GM21576 (cell line): ENCODE results near the gene NHERF1.

ENCODE experiments used
- ATAC-seq: cut with Tn5 transposase; IDR thresholded peaks from one replicate; pipeline ENCODE4 v1.9.1; 2021; ENCODE audit warnings: mild to moderate bottlenecking, moderate library complexity; ENCODE audit not compliant: unreplicated experiment

NHERF1 gene

DNA sequence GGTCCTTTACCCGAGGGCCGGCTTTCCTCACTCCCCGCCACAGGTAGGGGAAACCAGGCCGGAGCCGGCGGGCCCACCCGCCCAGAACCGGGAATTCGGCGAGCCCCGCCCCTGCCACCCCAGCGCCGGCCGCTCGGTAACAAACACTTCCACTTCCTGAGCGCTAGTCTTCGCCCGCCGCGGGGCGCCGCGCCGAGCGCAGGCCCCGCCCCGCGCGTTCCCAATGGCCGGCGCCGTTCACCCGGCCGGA is 224 bp upstream of the NHERF1 start:
- no peak for ATAC-seq

DNA sequence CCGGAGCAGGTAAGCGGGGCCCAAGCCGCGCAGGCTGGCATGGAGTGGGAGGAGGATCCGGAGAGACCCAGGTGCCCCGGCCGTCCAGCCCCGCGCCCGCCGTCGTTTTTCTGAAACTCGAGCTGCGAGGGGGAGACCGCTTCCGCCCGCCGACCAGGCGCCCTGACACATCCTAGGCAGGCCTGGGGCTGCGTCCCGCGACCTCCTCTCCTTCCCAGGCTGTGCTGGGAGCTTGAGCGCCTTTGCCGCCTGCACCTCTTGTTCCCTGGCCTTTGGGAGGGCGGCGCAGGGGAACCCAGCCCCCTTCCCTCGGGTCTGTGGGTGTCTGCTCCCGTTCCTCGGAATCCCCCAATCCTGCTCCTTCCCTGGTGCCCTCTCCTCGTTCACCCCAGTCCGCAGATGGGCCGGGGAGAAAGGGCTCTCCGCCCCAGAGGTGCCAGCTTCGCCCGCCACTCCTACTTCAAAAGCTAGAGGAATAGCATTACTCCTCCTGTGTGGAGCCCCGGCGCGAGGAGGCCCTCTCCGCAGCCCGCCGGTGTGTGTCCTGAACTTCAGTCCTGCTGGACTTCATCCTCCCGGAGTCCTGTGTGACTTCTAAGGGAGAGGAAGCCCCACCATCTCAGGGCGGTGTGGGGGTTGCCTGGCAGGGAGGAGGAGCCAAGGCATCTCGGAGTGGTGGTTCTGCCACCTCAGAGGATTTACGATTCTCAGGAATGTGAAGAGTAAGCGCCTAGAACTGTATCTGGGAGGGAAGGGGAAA is 1.0 kb downstream of the NHERF1 start:
- ATAC-seq = no peak

DNA sequence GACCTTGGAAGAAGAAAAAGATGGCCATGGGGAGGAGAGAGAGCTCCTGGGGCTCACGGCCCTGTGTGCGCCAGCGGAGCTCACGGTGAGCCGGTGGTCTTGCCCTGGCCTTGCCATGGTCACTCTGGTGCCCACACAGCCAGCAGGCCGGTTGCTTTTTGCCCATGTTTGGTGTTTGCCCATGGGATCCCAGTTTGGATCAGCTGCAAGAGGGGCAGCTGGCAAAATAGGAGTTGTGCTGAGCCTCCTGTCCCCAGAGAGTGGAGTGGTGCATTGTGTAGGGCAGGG is 1.6 kb downstream of the NHERF1 start:
- ATAC-seq = no peak

DNA sequence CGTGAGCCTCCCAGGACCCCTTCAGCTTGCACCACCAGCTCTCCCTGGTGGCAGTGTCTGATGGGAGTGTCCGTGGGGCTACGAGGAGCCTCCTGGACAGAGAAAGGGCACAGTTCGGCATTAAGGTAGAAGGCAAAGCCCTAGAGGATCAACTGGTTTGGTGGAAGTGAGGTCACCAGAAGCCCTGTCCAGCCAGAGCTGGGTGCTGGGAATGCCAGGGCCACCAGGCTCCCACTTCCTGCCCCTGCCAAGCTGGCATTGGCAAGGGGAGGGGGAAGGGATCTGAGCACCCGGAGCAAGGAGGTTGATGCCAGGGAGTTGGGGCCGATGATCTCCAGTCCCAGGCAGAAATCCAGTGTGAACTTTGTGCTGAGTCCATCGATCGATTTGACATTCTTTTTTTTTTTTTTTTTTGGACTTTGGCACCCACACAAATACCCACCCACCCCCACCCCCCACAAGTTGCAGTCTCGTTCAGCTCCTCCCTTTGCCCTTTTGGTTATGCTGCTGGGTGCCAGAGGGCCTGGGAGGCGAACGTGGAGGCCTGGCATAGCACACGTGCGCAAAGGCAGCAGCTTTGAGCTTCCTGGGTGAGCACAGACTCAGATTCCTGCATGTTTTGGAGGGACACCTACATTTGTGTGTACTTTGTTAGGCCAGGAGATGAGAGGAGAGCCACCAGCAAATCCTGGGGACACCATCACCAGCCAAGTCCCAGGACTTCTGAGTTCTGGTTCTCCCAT is 2.1 kb downstream of the NHERF1 start:
- no peak for ATAC-seq

DNA sequence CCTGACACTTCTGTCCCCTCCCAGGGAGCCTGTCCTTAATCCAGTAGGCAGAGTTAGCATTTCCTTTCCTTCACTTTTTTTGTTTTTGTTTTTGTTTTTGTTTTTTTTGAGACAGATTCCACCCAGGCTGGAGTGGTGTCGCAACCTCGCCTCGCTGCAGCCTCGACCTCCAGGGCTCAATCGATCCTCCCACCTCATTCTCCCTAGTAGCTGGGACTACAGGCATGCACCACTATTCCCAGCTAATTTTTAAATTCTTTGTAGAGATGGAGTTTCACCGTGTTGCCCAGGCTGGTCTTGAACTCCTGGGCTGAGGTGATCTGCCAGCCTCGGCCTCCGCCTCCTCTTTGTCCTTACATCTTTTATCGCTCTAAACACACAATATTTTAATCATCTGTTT is 4.0 kb downstream of the NHERF1 start:
- no peak for ATAC-seq

DNA sequence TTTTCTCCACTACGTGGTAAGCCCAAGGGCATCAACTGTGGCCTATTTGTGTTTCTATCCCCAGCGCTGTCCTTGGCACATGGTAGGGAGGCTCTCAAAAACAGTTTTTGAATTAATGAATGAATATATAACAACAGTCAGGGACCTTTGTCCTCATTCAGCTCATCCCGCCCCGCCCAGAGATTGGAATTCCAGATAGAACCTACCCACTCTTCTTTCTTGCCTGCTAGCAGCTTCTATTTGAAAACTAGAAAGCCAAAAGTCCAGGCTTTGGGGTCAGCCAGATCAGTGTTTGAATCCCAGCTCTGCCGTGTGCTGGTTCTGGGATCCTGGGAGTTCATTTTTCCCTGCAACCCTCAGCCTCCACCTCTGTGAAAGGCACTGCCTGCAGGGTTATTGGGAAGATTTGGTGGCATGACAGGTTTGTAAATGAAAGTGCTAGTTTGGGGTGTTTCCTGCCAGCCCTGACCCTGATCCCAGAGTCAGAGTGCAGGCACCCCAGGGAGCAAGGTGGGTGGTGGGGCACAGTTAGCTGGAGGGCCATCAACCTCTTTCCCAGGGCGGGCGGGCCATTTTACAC is 4.5 kb downstream of the NHERF1 start:
- ATAC-seq = no peak

DNA sequence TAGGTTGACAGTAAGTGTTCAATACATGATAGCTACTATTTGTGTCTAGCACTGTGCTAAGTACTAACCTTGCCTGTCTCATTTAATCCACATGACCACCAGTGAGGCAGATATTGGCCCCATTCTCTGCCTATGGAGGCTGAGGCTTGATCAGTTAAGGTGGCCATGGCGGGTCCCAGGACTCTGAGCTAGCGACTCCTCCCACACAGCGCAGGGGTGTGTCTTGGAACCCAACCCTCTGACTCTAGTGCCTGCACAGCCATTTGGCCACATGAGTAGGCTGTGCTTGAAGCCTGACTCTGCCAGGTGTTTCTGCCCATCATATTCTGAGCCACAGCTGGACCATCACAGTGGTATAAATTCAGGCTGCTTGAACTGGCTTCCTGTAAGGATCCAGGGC is 6.4 kb downstream of the NHERF1 start:
- no peak for ATAC-seq

DNA sequence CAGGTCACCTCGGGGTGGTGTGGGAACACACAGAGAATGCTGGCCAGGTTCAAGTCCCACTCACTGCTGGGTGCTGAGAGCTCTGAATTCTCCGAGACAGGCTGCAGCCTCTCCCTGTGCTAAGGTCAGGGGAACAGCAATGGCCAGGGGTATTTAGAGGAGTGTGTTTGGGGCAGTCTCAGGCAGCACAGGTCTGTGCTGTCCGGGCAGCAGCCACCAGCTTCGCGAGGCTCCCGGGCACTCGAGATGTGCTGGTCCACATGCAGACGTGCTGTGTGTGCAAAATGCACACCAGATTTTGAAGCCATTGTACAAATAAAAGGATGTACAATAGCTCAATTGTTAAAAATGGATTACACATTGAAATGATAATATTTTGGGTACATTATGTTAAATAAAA is 7.1 kb downstream of the NHERF1 start:
- no peak for ATAC-seq

DNA sequence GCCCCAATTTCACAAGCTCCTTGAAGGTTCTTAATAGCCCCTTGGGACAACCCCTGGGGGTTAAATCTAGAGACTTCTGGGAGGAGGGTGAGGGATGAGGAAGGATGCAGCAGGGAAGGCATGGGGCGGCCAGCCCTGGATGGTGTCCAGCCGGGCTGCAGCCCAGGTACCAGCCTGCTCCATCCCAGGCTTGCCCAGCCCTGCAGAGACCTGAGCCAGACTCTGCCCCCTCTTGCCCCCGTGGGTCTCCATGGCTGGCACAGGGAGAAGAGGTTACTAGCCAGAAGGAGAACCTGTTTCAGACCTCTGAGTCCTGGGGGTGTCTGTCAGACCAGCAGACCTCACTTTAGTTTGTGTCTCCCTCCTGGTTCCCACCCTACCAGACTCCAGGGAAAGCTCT is 8.5 kb downstream of the NHERF1 start:
- ATAC-seq = no peak

DNA sequence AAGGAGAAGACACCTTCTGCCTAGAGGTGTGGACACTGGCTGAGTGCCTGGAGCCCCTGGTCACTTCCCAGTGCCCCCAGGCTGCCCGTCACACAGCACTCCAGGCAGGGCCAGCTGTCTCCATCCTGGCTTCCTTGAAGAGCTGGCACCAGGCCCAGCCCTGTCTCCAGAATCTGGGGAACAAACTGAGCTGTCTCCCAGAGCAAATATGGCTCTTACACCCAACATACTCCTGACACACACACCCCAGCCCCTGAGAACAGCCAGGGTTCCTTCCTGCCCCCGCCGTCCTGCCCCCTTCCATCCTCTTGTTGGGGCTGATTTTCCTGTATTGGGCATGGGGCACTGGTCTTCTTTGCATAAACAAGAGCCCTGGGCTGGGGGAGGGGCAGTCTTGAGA is 9.1 kb downstream of the NHERF1 start:
- ATAC-seq = no peak

DNA sequence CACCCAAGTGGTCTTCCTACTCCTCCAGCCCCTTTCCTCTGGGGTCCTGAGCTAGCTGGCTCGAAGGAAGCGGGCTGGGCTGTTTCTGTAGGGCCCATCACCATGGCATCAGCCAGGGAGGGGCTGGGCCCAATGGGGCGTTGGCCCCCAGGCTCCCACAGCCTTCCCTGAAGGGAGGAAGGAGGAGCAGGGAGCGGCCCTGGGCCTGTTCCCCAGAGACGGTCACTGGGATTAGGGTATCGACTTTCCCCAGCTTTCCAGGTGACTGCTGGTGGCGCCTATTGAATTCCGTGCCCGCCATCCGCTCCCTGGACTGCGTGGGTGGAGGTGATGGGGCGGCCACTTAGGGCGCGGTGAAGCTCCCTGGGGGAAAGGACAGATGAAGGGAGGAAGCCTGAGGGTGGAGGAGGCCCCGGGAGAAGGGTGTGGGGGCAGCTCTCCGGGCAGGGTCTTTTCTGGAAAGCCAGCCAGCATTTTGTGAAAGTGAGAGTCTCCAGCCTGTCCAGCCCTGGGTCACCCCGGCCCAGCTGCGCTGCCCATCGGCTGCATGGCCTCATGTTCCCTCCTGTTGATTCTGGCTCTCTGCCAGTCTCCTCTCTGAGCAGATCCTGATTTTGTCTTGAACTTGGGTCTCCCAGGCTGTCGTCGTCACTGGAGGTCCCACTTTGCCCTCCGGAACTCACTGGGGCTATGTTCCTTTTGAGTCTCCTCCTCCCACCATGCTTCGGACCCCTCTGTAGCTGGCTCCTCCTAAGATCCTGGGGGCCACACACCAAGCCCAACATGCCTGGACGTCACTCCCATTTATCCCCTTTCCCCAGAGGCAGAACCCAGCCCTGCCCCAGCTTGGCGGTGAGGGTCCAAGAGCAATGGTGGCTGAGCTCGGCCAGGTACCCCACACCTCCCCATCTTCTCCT is 9.8 kb downstream of the NHERF1 start:
- no peak for ATAC-seq

DNA sequence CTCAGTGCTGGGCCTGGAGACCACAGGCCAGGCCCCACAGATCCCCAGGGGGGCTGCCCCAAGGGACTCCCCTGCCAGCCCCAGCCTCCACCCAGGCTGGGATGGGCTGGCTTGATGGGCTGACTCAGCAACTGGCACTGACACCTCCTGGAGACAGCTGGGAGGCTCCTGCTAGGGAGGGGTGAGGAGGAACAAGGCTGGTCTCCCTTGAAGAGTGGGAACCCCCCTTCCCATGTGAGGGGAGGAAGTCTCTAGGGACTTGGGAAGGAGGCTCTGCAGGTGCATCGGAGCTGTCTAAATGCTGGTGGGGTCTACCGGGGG is 10.4 kb downstream of the NHERF1 start:
- ATAC-seq = peak; percentile 23

DNA sequence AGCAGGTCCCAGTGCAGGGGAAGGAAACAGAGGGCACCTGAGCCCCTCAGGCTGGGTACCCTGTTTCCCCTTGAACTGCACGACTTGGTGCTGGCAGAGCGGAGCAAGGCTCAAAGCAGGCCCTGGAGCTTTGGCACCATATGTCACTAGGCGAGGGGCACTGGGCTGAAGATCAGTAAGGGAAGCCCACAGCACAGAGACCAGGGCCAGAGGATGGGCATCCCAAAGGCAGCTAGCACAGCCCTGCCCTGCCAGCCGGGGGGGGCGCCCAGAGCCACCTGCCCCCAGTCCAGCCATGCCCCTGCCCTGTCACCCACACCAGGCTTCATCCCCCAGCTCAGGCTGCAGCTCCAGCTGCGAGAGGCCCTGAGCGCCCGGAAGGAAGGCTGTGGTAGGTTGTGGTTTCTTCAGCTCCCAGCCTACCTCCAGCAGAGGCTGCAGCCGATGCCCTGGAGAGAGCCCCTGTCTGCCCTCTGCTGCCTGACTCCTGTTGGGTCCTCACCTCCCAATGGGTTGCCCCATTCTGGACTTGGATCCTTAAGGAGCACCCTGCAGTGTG is 10.9 kb downstream of the NHERF1 start:
- ATAC-seq = peak; percentile 62

DNA sequence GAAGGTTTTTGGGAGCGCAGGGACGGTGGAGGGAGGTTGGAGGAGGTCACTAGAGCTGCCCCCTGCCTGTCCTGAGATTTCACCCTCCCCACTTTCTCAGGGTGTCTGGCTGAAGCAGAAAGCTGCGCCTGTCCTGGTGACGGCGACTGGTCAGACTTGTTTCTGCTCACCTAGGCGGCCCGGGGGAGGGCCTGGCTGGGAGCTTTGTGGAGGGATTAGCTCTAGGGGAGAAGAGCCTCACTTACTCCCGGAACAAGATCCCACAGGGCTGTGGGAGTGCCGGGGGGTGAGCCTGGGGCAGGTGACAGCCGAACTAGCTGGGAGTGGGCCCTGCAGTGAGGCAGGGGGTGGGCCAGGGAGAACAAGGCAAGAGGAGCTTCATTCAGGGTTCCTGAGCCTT is 11.5 kb downstream of the NHERF1 start:
- no peak for ATAC-seq

DNA sequence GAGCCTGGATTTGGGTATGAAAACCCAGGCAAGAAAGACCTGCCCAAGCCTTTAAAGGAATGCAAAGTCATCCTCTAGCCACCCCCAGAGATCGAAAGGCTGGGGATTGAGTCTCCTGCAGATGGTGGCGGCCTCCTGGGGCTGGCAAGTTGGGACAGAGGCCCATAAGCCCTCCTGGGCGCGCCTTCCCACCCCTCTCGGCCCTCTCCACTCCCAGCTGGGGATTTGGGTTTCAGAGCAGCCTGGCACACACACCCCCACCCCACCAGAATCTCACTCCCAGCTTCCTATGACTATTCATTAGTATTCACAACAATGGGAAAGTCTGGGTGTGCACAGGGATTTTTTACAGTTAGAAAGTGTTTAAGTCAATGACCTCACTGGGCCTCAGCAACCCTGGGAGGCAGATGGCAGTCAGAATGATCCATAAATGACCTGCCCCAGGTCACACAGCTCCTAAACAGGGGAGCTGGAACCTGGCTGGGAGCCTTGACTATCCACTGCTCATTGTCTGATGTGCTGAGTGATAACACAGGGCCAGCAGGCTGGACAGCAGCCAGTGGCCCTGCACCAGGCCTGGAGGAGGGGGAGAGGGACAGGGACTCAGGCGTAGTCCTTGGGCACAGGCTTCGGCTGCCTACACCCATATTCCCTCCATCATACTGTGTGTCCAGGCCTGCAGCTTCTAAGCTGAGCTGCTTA is 12.1 kb downstream of the NHERF1 start:
- no peak for ATAC-seq

DNA sequence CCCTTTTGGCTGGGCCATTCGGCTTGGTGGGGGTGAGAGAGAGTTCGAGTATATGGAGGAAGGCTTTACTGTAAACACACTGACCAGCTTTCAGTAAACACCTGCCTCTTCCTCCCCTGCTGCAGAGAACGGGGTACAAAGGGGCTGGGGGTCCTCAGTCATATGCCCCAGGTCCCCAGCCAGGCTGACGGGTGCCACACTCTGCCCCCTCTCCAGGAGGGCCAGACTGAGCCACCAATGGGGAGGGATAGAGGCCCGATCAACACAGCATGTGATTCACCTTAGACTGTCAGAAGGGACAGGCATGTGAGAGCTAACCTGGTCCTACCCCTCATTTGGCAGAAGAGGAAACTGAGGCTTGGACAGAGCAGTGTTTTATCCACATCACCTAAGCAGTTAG is 13.0 kb downstream of the NHERF1 start:
- no peak for ATAC-seq

DNA sequence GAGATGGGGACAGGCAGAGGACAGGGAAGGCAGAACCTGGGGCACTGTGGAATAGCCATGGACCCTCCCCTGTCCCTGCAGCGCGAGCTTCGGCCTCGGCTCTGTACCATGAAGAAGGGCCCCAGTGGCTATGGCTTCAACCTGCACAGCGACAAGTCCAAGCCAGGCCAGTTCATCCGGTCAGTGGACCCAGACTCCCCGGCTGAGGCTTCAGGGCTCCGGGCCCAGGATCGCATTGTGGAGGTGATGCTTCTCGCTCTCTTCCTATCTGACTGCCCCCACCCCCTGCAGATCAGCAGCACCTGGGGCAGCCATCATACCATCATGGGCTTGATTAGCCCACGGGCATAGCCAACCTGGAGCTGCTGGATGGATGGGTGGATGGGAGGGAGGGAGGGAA is 13.5 kb downstream of the NHERF1 start:
- no peak for ATAC-seq

DNA sequence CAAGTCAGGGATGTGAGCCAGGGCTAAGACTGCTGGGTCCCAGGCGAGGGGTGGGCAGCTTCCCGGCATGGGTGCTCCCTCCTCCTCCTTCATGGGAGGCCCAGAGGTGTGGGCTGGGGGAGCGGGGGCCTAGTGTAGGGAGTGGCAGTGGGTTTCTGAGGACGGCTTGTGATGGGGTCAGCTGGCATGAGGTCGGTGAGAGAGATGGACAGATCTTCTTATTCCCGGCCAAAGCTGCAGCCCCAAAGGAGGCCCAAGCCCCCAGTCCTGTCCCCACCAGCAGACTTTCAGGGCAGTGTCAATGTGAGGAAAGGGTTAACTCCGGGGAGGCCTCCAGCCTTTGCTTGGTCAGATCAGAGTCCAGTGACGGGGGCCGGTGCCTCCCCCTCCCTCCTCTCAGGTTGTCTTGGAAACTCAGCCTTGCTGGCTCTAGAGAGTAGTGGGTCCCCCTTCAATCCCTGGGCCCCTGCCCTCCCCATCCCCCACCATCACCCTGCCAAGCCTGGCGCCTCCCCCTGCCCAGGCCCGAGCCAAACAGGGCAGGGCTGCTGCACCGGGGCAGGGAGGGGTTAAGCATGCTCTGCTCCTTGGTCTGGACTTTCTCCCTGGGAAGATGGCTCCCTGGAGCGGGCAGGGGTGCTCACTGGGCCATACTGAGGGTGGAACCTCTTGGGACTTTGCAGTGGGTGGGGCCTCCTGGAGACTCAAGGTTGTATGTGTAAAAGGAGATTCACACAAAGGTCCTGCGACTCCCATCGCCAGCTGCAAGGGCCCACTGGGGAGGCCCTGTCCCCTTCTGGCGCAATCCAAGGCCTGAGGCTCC is 15.3 kb downstream of the NHERF1 start:
- ATAC-seq = no peak

DNA sequence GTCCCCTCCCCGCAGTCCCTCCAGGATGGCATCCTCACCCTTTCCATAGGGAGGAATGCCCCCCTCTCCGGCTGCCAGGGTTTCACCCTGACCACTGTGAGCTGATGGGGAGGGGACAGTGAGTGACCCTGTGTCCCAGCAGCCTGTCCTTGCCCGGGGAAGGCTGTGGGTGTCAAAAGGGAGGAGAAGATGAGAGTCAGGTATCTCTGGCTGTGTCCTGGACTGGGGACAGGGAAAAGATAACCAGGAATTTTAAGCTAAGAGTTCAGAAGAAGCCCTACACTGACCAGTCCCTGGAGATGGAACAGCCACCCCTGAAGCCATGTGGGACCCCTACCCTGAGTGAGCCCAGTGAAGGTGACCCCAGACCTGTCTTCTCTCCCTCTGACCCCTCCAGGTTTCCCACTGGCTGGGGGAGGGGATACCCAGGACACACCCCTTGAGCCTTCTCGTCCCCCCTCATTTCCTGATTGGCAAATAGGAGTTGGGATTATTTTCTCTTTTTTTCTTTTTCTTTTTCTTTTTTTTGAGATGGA is 16.4 kb downstream of the NHERF1 start:
- no peak for ATAC-seq

DNA sequence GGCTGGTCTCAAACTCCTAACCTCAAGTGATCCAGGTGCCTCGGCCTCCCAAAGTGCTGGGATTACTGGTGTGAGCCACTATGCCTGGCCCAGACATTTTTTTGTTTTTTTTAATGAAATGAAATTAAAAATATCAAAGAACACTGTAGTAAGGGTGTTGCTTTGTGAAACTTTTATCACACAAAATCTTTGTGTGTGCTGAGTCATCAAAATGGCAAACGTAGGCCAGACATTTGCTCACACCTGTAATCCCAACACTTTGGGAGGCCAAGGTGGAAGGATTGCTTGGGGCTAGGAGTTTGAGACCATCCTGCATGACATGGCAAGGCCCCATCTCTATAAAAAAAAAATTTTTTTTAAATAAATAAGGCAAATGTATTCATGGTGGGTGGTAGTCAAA is 18.0 kb downstream of the NHERF1 start:
- no peak for ATAC-seq
